ENCODE measurements around the gene LPCAT1.

- TF ChIP-seq CTCF (IDR thresholded peaks at IDR 0.05), result no peak
- no peak for TF ChIP-seq ZFX (IDR thresholded peaks at IDR 0.05; ENCODE audit: borderline replicate concordance)
These were observed 41.3 kb upstream of the LPCAT1 start for GRCh38 chr5:1564824-1565736.

Data from 22Rv1 (cell line).